SHP77 treated with DMSO at 0.1 percent for 48 hours (cell line): Measurements from ENCODE around the gene TMEM45B.
"Not testable (repeated sequence)": the region's sequence is repeated elsewhere in the genome, so short reads cannot be mapped to it uniquely, and the experiment has no call there.

Source experiments
- DNase-seq: peaks from one replicate; lab custom pipeline; 2025; lab: John Stamatoyannopoulos, UW

Gene TMEM45B

DNA sequence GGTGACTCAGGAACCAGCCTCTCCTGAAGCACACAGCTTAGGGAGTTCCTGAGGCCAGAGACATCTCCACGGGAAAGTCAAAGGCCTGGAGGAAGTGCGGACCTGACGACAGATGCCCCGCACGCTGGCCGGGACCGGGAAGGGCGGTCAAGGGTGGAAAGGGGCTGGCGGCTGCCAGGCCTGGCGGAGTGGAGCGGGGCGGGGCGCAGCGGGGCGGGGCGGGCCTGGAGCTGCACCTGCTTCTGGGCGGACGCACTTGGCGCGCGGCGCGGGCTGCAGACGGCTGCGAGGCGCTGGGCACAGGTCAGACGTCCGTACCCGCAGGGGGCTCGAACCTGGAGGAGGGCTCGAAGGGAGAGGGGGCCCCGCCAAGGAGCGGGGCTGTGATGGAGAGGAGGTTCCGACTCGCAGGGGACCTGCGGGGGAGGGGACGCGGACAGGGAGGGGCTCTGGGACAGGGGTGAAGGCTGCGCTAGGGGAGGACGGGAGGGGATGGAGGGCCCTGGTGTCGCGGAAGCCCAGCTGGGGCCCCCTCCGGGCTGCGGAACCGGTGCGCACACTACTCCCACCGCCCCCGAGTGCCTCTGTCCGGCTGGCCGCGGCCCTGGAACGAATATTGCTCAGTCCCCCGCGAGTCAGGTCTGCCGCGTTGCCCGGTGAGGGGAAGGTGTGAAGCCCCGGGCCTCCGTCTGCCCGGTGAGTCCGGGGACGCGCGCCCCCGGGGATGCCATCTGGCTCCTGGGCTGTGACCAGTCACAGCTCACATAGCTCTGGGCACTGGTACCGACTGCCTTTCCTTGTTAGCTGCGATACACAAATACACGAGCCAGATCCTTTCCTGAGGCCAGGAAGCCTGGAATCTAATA is at the start of gene TMEM45B:
Gene TMEM45B, plus strand, starts transcription at position 253 of the 866 bp plus-strand sequence. CDS start 36,635 bp downstream, outside the sequence.
- peak; percentile 52 for DNase-seq

DNA sequence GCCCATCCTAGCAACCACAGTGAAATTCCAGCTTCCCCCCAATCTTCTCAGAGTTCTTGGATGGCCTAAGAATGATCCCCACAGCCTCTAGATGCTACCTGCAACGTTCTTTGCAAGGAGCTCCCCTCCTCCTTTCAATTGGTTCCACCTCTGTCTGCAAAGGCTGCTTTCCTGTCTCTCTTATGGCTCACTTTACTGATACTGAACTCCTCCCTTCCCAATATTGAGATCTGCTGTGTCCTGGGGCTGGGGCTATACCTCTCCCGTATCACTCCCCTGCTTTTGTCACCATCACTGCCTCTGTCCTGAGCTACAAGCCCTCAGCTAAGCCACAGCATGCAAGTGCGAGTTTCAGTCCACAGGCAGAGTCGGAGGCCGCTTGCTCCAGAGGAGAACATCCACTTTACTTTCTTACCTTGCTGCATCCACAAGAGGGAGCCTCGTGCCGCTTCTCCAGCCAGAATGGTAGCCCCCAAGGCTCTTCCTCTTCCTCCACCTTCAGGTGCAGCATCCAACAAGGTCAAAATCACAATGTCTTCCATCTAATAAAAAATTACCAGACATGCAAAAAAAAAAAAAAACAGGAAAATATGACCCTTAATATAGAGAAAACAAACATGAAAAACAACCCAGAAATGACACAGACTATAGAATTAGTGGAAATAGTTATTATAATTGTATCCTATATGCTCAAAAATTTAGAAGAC is 48.6 kb upstream of the TMEM45B start:
- DNase-seq: peak; percentile 25

DNA sequence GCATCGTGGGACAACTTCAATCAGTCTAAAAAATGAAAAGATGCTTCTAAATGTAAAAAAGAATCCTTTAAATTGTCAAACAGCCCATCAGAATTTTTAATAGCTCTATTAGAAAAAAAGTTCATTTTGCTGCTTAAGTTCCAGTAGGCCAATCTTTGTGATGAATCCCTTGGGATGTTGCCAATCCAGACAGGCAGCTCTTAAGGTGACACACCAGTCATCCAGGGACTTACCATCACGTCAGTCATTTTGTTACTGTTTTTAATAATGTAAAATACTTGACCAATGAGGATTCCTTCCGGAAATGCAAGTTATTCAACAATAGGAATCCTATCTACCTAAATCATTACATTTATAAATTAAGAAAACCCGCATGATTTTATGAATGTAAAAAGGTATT is 47.8 kb upstream of the TMEM45B start:
- DNase-seq: no peak

DNA sequence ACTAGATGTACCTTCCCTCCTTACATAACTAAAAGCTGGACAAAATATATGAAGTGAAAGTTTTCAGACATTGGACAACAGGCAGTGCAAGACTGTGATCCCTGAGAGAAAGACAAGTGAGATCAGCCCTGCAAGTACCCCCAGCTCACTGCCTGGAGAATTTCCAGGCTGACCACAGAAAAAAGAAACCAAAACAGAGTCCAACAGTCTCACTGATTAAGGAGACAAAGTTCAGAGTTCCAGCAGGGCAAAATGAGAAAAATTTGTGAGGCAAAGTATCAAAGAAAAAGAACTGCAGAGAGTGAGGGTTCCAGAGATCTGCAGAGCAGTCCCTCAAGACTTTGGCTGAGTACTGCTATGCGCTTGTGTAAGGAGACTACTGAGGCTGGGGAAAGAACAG is 47.3 kb upstream of the TMEM45B start:
- no peak for DNase-seq

DNA sequence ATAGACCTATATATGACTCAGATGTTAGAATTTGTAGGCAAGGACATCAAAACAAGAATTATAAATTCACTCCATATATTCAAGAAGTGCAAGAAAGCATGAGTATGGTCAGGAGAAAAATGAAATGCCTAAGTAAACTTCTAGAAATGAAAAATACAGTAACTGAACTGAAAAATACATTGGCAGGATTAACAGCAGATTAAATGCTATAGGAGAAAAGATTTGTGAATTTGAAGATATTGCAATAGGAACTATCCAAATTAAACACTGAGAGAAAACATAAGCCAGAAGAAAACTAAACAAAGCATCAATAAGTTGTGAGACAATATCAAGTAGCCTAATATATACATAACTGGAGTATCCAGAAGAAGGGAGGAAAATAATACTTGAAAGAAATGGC is 46.6 kb upstream of the TMEM45B start:
- no peak for DNase-seq

DNA sequence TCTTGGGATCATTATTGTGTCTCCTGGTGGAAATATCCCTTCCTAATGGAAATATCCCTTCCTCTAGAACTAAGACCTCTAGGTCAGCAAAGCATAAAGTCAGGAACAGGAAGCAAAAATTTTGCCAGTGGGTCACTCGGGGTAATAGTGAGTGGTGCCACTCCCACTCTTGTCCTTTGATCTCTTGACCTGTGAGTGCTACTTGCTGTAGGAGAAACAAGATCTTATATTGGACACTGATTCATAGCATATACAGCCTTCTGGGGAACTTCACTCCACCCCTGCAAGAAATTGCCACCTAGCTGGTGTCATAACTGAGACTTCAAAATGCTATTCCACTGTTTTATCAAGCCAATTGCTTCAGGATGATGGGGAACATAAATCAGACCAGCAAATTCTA is 44.7 kb upstream of the TMEM45B start:
- DNase-seq: no peak

DNA sequence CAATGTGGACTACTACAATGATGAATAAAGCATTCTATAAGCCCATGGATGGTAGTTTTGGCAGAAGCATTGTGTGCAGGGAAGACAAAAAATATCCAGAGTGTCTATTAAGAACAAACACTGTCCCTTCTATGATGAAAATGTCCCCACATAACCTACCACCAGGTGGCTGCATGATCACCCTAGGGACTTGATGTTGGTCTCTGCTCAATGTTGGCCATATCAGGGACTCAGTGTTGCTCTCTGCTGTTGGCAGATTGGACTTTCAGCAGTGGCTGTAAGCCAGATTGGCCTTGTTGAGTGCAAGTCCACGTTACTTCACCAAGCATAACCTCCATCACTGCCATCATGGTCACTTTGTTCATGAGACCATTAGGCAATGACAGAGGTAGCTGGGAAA is 44.2 kb upstream of the TMEM45B start:
- DNase-seq: not testable (repeated sequence)

DNA sequence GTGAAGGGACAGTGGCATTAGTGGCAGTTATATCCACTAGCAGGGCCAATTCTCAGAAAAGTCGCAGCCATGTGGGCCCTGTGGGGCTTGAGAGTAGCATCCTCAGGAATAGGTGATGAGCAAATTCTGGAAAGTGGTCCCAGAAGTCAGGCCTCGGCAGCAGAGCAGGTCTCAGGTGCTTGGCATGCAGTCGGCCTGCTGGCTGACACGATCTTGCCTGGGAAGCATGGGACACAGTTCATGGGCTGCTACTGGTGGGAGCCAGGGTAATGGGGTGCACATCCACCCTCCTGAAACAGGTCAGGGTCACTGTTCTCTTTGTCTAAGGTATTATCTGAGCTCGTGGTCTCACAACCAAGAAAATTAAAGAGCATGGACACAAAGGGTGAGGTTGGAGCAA is 36.8 kb upstream of the TMEM45B start:
- no peak for DNase-seq

DNA sequence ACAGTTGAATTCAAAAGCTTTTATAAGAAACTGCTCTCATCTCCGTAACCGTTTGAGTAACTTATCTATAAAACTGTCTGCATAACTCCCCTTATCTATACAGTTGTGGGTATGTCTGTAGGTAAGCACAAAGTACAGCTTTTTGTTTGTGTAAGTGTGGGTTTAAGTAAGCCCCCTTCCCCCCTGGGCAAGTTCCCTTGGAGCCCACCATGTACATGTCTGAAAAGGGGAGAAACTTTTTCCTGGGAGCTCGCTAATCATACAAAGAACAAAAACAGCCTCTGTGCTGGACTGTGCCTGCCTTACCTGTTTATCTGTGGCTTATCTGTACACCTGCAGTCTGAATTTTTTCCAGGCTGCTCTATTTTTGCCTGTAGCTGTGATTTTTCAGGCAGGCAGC is 36.3 kb upstream of the TMEM45B start:
- no peak for DNase-seq

DNA sequence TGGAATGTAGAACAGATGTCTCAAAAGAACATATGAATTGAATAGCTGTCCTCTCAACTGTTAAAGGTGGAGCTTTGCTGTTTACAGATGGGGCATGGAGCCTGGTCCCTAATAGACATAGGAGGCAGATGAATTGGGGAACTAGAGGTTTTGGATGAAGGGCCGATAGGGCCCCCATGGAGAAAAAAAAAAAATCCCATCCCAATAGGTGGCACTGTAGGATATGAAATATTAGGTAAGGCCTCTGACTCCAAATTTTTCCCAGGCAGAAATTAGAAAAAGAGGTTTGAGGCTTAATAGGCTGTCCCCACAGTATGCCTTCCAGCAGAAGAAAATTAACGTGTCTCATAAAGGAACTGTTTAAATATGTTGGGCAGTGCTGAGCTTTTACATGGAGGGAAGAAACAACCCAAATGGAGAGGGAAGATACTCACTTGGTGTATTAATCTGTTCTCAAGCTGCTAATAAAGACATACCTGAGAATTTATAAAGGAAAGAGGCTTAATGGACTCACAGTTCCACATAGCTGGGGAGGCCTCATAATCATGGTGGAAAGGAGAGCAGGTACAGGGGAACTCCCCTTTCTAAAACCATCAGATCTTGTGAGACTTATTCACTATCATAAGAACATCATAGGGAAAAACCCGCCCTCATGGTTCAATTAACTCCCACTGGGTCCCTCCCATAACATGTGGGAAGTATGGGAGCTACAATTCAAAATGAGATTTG is 30.1 kb upstream of the TMEM45B start:
- no peak for DNase-seq

DNA sequence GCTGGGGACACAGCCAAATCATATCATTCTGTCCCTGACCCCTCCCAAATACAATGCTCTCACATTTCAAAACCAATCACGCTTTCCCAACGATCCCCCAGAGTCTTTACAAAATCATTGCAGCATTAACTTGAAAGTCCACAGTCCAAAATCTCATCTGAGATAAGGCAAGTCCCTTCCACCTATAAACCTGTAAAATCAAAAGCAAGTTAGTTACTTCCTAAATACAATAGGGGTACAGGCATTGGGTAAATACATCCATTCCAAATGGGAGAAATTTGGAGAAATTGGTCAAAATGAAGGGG is 29.6 kb upstream of the TMEM45B start:
- DNase-seq: not testable (repeated sequence)

DNA sequence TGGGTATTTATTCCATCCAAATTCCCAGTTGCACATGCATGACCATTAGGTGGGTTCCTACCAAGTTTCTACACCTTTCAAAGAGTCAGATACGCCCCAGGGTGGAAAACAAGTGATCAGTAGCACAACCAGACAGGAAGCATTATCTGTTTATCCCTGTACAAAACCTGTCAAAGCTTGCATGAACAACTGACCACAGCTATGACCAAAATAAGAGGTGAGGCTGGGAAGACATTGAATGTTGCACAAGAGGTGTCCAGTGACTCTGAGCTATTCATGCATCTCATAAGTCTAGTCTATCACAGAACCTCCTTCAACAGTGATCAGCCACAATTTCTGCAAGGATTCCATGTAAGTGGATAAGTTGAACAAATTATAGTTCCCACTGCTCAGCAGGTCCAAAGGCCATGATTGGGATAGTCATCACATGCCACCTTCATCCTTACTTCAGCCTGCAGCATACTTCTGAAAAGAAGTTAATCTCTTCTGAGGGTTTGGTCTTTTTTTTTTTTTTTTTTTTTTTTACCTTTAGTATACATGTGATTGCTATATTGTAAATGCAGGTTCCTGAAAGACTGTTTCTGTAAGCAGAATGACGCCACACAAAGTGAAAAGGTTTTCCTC is 28.0 kb upstream of the TMEM45B start:
- no peak for DNase-seq

DNA sequence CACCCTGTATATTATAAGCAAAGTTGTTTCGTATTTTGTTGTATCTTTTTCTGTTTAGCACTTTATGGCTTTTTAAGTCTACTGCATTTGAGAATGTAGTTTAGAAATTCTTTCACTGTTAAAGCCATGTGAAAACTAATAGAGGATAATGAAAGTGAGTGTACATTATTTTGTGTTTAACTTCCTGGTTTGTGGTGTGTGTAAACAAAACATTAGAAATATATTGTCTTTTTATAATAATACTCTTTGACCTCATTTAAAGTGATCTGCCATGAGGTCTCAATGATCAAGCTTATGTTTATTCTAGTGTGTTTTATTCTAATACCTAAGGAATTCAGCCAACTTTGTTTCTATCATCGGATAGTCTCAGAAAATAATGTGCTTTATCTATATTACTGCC is 27.4 kb upstream of the TMEM45B start:
- no peak for DNase-seq

DNA sequence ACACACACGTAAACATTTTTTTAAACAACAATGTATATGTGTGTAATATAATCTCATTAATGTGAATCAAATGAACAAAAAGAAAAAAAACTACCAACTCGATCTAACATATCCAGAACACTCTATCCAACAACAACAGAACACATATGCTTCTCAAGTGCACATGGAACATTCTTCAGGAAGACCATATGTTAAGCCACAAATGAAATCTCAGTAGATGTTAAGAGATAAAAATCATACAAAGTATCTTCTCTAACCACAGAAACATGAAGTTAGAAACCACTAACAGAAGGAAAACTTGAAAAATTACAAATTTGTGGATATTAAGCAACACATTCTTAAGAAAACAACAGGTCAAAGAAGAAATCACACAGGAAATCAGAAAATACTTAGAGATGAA is 25.5 kb upstream of the TMEM45B start:
- no peak for DNase-seq

DNA sequence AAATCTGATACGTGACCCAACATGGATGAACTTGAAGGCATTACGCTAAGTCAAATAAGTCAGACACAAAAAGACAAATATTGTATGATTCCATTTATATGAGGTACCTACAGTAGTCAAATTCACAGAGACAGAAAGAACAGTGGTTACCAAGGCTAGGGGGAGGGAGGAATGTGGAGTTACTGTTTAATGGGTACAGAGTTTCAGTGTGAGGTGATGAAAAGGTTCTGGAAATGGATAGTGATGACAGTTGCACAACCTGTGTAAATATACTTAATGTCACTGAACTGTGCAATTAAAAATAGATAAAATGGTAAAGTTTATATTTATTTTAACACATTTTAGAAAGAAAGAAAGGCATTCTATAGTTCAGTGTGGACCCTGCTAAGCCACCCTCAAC is 24.1 kb upstream of the TMEM45B start:
- no peak for DNase-seq

DNA sequence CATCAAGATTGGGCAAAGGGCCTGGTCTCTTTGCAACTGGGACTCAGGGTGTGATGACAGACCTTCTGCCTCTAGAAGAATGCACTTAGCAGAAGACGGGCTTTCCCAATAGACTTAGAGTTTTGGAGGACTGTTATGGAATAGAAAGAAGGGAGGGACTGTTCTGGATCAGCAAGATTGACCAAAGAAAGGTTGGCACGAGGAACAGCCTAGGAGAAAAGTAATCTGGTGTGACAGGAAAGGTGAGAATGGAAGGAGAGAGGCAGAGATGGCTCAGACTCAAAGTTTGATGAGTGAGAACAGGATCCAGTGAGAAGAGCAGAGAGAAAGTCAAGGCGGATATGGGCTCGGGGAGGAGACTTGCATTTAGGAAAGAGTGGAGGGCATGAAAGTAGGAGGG is 23.0 kb upstream of the TMEM45B start:
- no peak for DNase-seq

DNA sequence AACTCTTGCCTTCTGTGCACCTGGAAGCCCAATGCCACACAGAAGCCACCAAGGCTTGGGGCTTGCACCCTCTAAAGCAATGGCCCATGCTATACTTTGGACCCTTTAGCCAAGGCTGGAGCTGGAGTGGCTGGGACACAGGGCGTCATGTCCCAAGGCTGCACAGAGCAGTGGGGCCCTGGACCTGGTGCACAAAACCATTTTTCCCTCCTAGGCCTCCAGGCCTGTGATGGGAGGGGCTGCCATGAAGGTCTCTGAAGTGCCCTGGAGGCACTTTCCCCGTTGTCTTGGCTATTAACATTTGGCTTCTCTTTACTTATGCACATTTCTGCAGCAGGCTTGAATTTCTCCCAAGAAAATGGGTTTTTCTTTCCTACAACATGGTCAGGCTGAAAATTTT is 20.6 kb upstream of the TMEM45B start:
- DNase-seq: no peak

DNA sequence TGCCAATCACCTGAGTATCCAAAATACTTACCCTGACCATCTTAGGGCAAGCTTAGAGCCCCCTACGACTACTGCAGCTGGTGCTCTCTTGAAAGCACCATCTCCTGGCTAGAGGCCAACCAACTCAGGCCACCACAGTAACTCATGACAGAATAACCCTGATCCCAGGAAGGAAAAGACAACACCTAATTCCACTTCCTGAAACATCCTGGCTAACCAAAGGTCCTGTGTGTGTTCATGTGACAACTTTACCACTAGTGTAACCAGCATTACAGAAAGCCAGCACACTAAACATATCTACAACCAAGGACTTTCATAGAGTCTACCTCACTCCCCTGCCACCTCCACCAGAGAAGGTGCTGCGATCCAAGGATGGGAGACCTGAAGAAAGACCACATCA is 17.4 kb upstream of the TMEM45B start:
- no peak for DNase-seq

DNA sequence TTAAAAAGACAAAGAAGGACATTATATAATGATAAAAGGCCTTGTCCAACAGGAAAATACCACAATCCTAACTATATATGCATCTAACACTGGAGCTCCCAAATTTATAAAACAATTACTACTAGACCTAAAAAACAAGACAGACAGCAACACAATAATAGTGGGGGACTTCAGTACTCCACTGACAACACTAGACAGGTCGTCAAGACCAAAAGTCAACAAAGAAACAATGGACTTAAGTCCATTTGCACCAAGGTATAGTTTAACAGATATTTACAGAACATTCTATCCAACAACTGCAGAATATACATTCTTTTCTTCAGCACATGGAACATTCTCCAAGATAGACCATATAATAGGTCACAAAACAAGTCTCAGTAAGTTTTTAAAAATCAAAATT is 15.5 kb upstream of the TMEM45B start:
- DNase-seq: not testable (repeated sequence)

DNA sequence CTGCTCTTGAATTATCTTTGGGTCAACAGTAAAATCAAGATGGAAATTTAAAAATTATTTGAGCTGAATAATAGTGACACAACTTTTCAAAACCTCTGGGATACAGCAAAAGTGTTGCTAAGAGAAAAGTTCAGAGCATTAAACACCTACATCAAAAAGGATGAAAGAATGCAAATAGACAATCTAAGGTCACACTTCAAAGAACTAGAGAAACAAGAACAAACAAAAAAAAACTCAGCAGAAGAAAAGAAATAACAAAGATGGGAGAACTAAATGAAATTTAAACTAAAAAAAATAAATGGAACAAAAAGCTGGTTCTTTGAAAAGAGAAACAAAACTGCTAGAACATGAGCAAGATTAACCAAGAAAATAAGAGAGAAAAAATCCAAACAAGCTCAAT is 15.0 kb upstream of the TMEM45B start:
- no peak for DNase-seq

DNA sequence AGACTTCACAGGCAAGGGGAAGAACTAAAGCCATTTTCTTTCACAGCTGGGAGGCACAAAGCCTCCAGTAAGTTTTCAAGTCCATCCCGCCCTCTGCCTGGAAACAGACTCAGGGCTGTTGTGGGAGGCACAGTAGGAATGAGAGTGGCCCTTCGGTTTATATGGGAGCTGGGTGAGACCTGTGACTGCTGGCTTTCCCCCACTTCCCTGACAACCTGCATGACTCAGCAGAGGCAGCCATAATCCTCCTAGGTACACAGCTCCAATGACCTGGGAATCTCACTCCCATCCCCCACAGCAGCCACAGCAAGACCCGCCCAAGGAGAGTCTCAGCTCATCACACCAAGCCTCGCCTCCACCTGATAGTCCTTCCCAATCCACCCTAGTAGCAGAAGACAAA is 12.1 kb upstream of the TMEM45B start:
- no peak for DNase-seq

DNA sequence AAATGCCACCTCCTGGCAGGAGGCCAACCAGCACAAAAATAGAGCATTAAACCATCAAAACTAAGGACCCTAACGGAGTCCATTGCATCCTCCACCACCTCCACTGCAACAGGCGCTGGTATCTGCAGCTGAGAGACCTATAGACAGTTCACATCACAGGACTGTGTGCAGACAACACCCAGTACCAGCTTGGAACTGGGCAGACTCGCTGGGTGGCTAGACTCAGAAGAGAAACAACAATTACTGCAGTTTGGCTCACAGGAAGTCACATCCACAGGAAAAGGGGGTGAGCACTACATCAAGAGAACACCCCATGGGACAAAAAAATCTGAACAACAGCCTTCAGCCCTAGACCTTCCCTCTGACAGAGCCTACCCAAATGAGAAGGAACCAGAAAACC is 11.6 kb upstream of the TMEM45B start:
- no peak for DNase-seq

DNA sequence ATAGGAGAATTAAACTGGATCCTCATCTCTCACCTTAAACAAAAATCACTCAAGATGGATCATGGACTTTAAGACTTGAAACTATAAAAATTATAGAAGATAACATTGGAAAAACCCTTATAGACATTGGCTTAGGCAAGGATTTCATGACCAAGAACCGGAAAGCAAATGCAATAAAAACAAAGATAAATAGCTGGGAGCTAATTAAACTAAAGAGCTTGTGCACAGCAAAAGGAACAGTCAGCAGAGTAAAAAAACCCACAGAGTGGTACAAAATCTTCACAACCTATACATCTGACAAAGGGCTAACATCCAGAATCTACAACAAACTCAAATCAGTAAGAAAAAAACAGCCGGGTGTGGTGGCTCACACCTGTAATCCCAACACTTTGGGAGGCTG is 7.4 kb upstream of the TMEM45B start:
- not testable (repeated sequence) for DNase-seq
